ENCODE results near the gene RAB3IL1.
"Not testable (repeated sequence)": the region's sequence is repeated elsewhere in the genome, so short reads cannot be mapped to it uniquely, and the experiment has no call there.

RAB3IL1 gene

GRCh38 chr11:61954106-61954850, 36.9 kb upstream of the RAB3IL1 start:
- no peak for DNase-seq (ENCODE audit: low read depth)

DNA sequence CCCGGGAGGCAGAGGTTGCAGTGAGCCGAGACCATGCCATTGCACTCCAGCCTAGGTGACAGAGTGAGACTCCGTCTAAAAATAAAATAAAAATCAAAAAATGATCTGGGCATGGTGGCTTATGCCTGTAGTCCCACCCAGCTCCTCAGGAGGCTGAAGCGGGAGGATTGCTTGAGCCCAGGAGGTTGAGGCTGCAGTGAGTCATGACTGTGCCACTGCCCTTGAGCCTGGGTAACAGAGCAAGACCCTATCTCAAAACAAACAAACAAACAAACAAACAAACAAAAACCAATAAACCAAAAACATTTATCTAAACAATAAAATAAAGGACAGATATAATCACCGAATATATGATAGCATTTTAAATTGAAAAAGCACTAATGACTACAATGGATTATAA, 36.3 kb upstream of the RAB3IL1 start:
- DNase-seq (ENCODE audit: low read depth); H3K4me3 ChIP-seq (ENCODE audit: low read depth, low read length): not testable (repeated sequence)

More at GRCh38 chr11:61954106-61954850, 36.9 kb upstream of the RAB3IL1 start:
- peak overlapping the region; percentile 43 for H3K4me3 ChIP-seq (ENCODE audit: low read depth, low read length)

DNA sequence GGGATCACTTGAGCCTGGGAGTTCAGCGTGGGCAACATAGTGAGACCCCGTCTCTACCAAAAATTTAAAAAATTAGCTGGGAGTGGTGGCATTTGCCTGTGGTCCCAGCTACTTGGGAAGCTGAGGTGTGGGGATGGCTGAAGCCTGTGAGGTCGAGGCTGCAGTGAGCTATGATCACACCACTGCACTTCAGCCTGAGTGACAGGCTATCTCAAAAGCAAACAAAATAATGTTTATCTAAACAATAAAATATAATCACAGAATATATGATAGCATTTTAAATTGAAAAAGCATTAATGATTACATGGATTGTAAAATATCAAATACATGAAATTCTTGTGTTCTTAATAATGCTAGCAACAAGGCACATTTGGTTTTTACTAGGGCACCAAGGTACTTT, 35.5 kb upstream of the RAB3IL1 start:
- no peak overlapping the region for H3K4me3 ChIP-seq (ENCODE audit: low read depth, low read length)
- no peak for DNase-seq (ENCODE audit: low read depth)

DNA sequence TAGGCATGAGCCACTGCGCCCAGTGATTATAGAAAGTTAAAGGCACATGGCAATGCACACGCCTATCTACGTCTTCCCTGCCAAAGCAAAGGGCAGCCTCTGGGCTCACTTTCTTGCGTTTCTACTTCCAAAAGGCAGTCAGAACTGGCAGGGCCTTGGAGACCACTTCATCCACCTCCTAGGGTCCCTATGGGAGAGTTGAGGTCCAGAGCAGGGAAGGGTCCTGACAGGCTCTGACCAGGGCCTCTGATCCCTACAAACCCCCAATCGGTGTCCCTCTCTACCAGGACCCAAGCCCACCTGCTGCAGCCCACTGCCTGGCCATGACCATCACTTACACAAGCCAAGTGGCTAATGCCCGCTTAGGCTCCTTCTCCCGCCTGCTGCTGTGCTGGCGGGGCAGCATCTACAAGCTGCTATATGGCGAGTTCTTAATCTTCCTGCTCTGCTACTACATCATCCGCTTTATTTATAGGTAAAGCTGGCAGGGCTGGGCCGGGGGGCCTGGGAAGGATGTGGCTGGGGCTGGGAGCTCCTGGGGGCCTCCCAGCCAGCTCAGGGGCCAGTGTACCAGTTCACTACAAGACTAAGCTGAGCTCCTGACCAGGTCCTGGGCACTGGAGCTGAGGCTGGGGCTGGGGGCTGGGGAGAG, 34.2 kb upstream of the RAB3IL1 start:
- H3K4me3 ChIP-seq (ENCODE audit: low read depth, low read length), result no peak overlapping the region
- no peak for DNase-seq (ENCODE audit: low read depth)

- DNase-seq (ENCODE audit: low read depth), result no peak
- H3K4me3 ChIP-seq (ENCODE audit: low read depth, low read length), result no peak within 1 kb of the TSS
These were observed 32.7 kb upstream of the RAB3IL1 start, which contains the start of gene BEST1 for GRCh38 chr11:61950035-61950547. Gene BEST1, plus strand, starts transcription at chr11:61950351. Its CDS starts 1,456 bp downstream, at chr11:61951807.

- no peak overlapping the region for H3K4me3 ChIP-seq (ENCODE audit: low read depth, low read length)
- DNase-seq (ENCODE audit: low read depth), result peak; percentile 90
These were observed 32.0 kb upstream of the RAB3IL1 start for GRCh38 chr11:61949169-61950034.

DNA sequence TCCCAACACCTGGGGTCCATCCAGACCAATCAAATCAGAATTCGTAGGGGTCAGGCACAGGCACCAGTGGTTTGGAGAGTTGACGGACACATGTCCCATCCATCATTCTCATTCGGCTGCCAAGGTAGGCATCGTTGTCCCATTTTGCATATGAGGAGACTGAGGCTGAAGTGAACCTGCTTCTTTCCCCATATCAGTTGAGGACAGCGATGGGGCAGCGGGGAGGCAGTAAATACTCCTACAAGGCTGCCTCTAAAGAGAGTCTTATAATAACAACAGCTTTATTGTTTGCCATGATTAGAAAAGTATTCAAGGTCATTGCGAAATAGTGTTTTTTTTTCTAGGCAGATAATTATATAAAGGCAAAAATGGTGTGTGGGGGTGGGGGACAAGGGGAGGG, 31.1 kb upstream of the RAB3IL1 start:
- no peak for DNase-seq (ENCODE audit: low read depth)
- H3K4me3 ChIP-seq (ENCODE audit: low read depth, low read length), result no peak overlapping the region

DNA sequence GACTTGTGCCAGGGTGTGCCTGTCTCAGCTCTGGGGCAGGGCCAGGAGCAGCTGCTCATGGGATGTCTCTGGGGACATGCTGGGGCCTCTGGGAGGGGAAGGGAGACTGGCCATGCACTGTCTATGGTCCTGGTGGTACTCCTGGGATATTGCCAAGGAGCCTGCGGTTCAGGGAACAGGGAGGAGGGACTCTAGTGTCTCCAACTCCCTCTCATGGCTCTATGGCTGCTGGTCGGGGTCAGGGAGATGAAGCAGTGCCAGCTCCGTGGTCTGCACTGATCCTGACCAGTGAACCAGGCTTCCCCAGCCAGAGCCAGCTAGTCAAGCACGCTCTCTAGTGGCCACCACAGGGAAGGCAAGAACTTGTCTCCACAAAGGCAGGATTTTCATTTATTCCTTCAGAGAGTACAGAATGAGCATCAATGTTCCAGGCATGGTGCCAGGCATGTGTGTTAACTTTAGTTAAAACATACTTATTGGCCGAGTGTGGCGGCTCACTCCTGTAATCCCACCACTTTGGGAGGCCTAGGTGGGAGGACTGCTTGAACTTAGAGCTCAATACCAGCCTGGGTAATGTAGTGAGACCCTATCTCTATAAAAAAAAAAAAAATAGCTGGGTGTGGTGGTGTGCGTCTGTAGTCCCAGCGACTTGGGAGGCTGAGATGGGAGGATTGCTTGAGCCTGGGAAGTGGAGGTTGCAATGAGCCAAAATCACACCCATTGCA, 30.3 kb upstream of the RAB3IL1 start:
- peak; percentile 70 for DNase-seq (ENCODE audit: low read depth)
- no peak overlapping the region for H3K4me3 ChIP-seq (ENCODE audit: low read depth, low read length)

DNA sequence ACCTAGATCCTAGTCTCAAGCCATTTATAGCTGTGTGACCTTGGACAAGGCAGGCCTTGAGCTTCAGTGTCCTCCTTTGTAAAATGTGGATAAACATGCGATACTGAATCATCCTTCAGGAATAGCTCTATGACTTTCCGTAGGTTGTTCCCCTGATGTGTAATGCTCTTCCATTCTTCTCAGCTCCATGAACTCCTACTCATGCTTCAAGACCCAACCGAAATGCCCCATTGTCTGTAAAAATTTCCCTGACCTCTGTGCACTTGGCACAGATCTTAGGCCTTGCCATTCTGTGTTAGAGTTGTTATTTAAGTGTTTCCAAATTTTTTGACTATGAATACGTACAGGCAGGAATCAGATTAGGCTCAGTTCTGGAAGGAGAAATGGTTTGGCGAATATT, 29.5 kb upstream of the RAB3IL1 start:
- no peak for DNase-seq (ENCODE audit: low read depth)
- no peak overlapping the region for H3K4me3 ChIP-seq (ENCODE audit: low read depth, low read length)

GRCh38 chr11:61945191-61945590, 27.8 kb upstream of the RAB3IL1 start:
- no peak overlapping the region for H3K4me3 ChIP-seq (ENCODE audit: low read depth, low read length)
- DNase-seq (ENCODE audit: low read depth), result no peak

- DNase-seq (ENCODE audit: low read depth), result no peak
These were observed 23.1 kb upstream of the RAB3IL1 start for GRCh38 chr11:61940466-61940865.

DNA sequence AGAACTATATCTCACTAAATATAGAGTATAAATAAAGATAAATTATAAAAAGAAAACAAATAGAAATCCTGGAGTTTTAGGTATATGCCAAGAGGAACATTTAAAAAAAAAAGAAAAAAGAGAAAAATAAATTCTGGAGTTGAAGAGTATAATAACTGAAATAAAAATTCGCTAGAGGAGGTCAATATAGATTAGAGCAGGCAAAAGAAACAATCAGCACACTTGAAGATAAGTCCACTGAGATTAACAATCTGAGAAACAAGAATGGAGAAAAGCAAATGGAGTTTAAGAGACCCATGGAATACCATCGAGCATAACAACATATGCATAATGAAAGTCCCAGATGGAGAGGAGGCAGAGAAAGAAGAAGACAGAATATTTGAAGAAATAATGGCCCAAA, 18.5 kb upstream of the RAB3IL1 start:
- H3K4me3 ChIP-seq (ENCODE audit: low read depth, low read length), result no peak overlapping the region
- DNase-seq (ENCODE audit: low read depth), result no peak

More at GRCh38 chr11:61940466-61940865, 23.1 kb upstream of the RAB3IL1 start:
- H3K4me3 ChIP-seq (ENCODE audit: low read depth, low read length), result no peak overlapping the region

DNA sequence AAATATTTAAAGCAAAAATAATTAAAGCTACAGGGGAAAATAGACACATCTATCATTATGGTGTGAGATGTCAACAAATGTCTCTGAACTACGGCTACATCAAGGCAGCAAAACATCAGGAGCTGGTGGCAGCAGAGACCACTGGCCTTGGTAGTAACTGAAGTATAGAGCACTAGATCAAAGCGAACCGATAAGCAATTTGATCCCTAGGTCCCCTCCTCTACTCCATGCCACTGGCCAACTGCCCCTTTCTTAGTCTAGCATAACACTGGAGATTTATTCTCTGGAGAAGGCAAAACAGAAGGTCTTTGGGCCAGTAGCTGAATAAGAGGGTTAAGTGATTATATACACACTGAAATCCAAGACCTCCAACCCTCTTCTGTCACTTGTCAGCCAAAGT, 13.6 kb upstream of the RAB3IL1 start:
- no peak overlapping the region for H3K4me3 ChIP-seq (ENCODE audit: low read depth, low read length)
- DNase-seq (ENCODE audit: low read depth), result no peak

- no peak overlapping the region for H3K4me3 ChIP-seq (ENCODE audit: low read depth, low read length)
- no peak for DNase-seq (ENCODE audit: low read depth)
These were observed 11.2 kb upstream of the RAB3IL1 start for GRCh38 chr11:61928606-61929005.

- no peak for DNase-seq (ENCODE audit: low read depth)
These were observed 10.1 kb upstream of the RAB3IL1 start for GRCh38 chr11:61927501-61927900.

DNA sequence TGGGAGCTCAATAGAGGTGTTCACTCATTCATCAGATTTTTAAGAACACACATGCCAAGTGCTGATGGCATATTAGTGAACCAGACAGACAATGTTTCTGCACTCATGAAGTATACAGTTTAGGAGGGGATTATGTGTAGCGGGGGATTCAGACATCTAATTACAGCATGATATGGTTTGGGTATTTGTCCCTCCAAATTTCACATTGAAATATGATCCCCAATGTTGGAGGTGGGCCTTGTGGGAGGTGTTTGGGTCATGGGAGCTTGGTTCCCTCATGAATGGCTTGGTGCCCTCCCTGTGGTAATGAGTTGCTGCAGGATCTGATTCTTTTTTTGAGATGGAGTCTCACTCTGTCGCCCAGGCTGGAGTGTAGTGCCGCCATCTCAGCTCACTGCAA, 8.9 kb upstream of the RAB3IL1 start:
- no peak for DNase-seq (ENCODE audit: low read depth)
- H3K4me3 ChIP-seq (ENCODE audit: low read depth, low read length), result no peak overlapping the region

More at GRCh38 chr11:61927501-61927900, 10.1 kb upstream of the RAB3IL1 start:
- no peak overlapping the region for H3K4me3 ChIP-seq (ENCODE audit: low read depth, low read length)

- no peak overlapping the region for H3K4me3 ChIP-seq (ENCODE audit: low read depth, low read length)
- DNase-seq (ENCODE audit: low read depth), result no peak
These were observed 8.4 kb upstream of the RAB3IL1 start for GRCh38 chr11:61925736-61926135.

DNA sequence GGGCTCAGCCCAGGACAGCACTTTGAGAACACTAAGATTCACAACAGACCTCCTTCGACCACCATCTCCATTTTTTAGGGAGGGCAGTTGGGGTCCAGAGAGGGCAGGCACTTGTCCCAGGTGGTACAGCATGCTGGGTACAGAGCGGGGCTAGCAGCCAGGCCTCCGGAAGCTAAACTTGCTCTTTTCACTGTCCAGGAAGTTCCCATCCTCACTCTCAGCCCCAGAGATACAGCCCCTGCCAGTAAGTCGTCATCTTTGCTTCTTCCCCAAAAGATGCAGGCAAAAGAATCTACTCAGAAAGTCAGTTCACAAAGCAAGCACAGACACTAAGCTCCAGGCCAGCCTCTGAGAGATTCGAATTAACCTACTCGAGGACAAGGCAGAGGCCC, 6.7 kb upstream of the RAB3IL1 start:
- no peak for DNase-seq (ENCODE audit: low read depth)
- H3K4me3 ChIP-seq (ENCODE audit: low read depth, low read length), result no peak overlapping the region
